ENCODE results near the gene SMARCA5.

DNA sequence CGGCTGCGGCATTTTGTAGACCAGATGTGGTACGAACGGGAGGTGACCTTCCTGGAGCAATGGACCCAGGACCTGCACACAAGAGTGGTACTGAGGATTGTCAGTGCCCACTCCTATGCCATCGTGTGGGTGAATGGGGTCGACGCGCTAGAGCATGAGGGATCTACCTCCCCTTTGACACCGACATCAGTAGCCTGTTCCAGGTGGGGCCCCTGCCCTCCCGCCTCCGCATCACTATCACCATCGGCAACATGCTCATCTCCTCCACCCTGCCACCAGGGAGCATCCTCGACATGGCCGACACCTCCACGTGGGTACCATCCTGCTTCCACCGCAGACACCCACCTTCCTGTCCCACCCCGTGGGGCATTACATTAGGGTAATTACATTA lies 46.2 kb downstream of the SMARCA5 start:
- TF ChIP-seq, protein P1, sequence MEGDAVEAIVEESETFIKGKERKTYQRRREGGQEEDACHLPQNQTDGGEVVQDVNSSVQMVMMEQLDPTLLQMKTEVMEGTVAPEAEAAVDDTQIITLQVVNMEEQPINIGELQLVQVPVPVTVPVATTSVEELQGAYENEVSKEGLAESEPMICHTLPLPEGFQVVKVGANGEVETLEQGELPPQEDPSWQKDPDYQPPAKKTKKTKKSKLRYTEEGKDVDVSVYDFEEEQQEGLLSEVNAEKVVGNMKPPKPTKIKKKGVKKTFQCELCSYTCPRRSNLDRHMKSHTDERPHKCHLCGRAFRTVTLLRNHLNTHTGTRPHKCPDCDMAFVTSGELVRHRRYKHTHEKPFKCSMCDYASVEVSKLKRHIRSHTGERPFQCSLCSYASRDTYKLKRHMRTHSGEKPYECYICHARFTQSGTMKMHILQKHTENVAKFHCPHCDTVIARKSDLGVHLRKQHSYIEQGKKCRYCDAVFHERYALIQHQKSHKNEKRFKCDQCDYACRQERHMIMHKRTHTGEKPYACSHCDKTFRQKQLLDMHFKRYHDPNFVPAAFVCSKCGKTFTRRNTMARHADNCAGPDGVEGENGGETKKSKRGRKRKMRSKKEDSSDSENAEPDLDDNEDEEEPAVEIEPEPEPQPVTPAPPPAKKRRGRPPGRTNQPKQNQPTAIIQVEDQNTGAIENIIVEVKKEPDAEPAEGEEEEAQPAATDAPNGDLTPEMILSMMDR (IDR thresholded peaks at IDR 0.05; ENCODE audit: insufficient read depth, low read length) = no peak
- TF ChIP-seq GABPA (IDR thresholded peaks at IDR 0.05; ENCODE audit: low read depth) (no peak), POLR2AphosphoS5 (IDR thresholded peaks at IDR 0.05; ENCODE audit: low read depth) (no peak), SPI1 (IDR thresholded peaks at IDR 0.05; ENCODE audit: borderline replicate concordance, low read depth) (no peak)
- TF ChIP-seq, protein P2, sequence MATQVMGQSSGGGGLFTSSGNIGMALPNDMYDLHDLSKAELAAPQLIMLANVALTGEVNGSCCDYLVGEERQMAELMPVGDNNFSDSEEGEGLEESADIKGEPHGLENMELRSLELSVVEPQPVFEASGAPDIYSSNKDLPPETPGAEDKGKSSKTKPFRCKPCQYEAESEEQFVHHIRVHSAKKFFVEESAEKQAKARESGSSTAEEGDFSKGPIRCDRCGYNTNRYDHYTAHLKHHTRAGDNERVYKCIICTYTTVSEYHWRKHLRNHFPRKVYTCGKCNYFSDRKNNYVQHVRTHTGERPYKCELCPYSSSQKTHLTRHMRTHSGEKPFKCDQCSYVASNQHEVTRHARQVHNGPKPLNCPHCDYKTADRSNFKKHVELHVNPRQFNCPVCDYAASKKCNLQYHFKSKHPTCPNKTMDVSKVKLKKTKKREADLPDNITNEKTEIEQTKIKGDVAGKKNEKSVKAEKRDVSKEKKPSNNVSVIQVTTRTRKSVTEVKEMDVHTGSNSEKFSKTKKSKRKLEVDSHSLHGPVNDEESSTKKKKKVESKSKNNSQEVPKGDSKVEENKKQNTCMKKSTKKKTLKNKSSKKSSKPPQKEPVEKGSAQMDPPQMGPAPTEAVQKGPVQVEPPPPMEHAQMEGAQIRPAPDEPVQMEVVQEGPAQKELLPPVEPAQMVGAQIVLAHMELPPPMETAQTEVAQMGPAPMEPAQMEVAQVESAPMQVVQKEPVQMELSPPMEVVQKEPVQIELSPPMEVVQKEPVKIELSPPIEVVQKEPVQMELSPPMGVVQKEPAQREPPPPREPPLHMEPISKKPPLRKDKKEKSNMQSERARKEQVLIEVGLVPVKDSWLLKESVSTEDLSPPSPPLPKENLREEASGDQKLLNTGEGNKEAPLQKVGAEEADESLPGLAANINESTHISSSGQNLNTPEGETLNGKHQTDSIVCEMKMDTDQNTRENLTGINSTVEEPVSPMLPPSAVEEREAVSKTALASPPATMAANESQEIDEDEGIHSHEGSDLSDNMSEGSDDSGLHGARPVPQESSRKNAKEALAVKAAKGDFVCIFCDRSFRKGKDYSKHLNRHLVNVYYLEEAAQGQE (IDR thresholded peaks at IDR 0.05; ENCODE audit: insufficient replicate concordance, low read depth) = no peak

Measured in HL-60 (cell line).